ENCODE measurements around the gene TTC14. TPM values are rescaled to one million over a fixed set of nuclear protein-coding genes. Genes with fewer than 3 reads are reported as not detected.

Gene TTC14
- polyA plus RNA-seq, 1 experiment, result 48.6 TPM

DNA sequence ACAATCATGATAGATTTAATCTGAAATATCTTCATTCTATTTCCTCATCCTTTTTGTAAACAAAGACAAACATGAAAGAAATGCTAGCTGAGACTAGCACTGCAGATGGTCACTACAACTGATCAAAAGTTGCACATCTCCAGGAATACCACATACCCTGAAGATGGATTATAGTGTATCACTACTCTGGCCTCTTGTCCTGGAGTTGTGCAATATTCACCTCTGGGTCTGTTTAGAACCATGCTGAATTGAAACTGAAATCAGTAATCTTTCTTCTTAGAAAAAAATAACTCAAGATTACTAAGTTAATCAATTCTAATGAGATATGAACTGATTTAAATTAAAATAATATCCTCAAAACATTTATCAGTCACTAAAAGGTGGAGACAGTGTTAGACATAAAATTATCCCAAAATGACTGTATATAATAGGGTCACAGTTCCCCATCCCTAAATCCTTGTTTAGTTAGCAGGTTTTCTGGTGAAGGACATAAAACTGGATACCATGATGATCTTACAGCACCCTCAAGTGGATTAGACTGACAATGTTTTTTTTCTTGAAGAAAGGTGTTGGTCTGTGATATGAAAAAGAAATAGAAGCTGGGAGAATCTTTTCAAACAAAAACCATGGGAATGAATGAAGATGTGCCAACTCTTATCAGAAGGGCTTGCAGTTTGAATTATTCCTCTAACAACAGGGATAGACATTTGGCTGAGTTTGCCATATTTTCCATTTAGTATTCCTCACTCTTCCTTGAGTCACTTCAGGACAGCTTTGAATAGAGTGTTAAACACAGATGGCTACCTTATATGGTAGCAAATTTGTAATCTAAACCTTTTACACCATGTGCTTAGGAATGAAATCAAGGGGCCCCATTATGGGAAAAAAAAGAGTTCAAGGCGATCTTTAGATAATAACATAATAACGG, 7.1 kb upstream of the TTC14 start:
- Histone ChIP-seq H3K4me3 (ENCODE audit: low read depth, low read length) (no peak overlapping the region), H3K9me3 (ENCODE audit: control insufficient read depth, insufficient read depth, low read length) (no peaks in the 10 kb centered on the region; the same call in 1 of the 2 replicates), H3K27me3 (ENCODE audit: control insufficient read depth, insufficient read depth, low read length) (no peaks in the 10 kb centered on the region), H3K27ac (ENCODE audit: low read depth, low read length) (no peak overlapping the region)
- ChIA-PET POLR2A (no interaction called here), CTCF (interaction anchor here (0.6 to 5.2 kb wide), 33 partner anchors 10 to 981 kb away, joined by 3 to 172 read pairs (median 3); no protein-coding TSS in a partner anchor)
- DNase-seq (ENCODE audit: low read depth, low spot score), result peak; percentile 37
- TF ChIP-seq, protein P1, sequence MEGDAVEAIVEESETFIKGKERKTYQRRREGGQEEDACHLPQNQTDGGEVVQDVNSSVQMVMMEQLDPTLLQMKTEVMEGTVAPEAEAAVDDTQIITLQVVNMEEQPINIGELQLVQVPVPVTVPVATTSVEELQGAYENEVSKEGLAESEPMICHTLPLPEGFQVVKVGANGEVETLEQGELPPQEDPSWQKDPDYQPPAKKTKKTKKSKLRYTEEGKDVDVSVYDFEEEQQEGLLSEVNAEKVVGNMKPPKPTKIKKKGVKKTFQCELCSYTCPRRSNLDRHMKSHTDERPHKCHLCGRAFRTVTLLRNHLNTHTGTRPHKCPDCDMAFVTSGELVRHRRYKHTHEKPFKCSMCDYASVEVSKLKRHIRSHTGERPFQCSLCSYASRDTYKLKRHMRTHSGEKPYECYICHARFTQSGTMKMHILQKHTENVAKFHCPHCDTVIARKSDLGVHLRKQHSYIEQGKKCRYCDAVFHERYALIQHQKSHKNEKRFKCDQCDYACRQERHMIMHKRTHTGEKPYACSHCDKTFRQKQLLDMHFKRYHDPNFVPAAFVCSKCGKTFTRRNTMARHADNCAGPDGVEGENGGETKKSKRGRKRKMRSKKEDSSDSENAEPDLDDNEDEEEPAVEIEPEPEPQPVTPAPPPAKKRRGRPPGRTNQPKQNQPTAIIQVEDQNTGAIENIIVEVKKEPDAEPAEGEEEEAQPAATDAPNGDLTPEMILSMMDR (IDR thresholded peaks at IDR 0.05; ENCODE audit: low read depth, low read length), result peak; percentile 68

DNA sequence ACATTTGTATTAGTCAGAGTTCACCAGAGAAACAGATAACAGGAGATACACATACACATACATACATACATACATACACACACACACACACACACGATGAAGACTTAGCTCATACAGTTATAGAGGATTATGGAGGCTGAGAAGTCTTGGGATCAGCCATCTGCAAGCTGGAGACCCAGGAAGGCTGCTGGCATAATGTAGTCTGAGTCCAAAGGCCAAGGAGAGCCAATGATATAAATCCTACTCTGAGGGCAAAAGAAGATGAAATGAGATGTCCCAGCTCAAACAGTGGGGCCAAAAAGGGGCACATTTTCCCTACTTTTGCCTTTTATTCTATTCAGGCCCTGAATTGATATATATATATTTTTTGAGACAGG, 6.4 kb upstream of the TTC14 start:
- DNase-seq (ENCODE audit: low read depth, low spot score), result no peak
- ChIA-PET POLR2A (interaction anchor here (0.7 kb wide), 1 partner anchor 667 kb away, joined by 3 read pairs; no protein-coding TSS in a partner anchor), CTCF (interaction anchor here (0.6 to 5.2 kb wide), 33 partner anchors 10 to 981 kb away, joined by 3 to 172 read pairs (median 3); no protein-coding TSS in a partner anchor)
- Histone ChIP-seq H3K27ac (ENCODE audit: low read depth, low read length) (no peak overlapping the region), H3K9me3 (ENCODE audit: control insufficient read depth, insufficient read depth, low read length) (no peaks in the 10 kb centered on the region; the same call in 1 of the 2 replicates), H3K4me3 (ENCODE audit: low read depth, low read length) (no peak overlapping the region), H3K27me3 (ENCODE audit: control insufficient read depth, insufficient read depth, low read length) (no peaks in the 10 kb centered on the region)
- TF ChIP-seq, protein P1 (IDR thresholded peaks at IDR 0.05; ENCODE audit: low read depth, low read length), result no peak

DNA sequence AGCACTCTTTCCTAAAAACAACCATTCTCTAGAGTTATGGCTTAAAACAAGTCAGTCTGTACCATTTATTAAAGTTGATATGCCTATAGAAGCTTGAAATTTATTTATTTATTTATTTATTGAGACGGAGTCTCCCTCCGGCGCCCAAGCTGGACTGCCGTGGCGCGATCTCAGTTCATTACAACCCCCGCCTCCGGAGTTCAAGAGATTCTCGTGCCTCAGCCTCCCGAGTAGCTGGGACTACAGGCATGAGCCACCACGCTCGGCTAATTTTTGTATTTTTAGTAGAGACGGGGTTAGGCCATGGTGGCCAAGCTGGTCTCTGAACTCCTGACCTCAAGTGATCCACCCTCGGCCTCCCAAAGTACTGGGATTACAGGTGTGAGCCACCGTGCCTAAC, 1.5 kb upstream of the TTC14 start:
- H3K27me3 ChIP-seq (ENCODE audit: control insufficient read depth, insufficient read depth, low read length), result no peaks in the 10 kb centered on the region
- no peak overlapping the region for H3K27ac ChIP-seq (ENCODE audit: low read depth, low read length)
- H3K4me3 ChIP-seq (ENCODE audit: low read depth, low read length), result no peak overlapping the region
- H3K9me3 ChIP-seq (ENCODE audit: control insufficient read depth, insufficient read depth, low read length), result no peaks in the 10 kb centered on the region; the same call in 1 of the 2 replicates
- POLR2A ChIA-PET, result no interaction called here
- DNase-seq (ENCODE audit: low read depth, low spot score), result no peak
- CTCF ChIA-PET, result interaction anchor here (1.3 to 3.5 kb wide), 3 partner anchors 15 to 832 kb away, joined by 3 to 32 read pairs (median 9); no protein-coding TSS in a partner anchor
- TF ChIP-seq, protein P1 (IDR thresholded peaks at IDR 0.05; ENCODE audit: low read depth, low read length), result no peak

DNA sequence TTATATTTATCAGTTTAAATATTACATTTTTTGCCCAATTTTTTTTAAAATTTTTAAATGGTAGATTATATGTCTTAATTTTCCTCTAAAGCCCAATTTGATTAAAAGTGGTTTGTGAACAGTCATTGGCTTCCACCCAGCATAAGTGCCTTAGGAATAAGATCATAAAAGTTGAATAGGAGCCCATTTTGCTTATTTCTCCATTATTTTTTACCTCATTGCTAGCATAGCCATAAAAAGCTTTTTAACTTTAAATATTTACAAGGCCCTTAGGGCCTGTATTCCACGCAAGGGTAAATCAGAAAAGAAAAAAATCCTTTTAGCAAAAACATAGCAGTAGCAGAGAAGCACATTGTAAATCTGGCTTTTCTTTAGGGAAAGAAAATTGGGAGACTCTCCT, 9.0 kb downstream of the TTC14 start:
- no peaks in the 10 kb centered on the region for H3K9me3 ChIP-seq (ENCODE audit: control insufficient read depth, insufficient read depth, low read length)
- ChIA-PET CTCF (interaction anchor here (0.8 kb wide), 2 partner anchors 192 to 682 kb away, joined by 3 read pairs; no protein-coding TSS in a partner anchor), POLR2A (interaction anchor here (1.7 kb wide), 1 partner anchor 9 kb away, joined by 7 read pairs; the partner anchor contains the start of gene TTC14)
- TF ChIP-seq, protein P1 (IDR thresholded peaks at IDR 0.05; ENCODE audit: low read depth, low read length), result no peak
- H3K27me3 ChIP-seq (ENCODE audit: control insufficient read depth, insufficient read depth, low read length), result no peaks in the 10 kb centered on the region
- H3K27ac ChIP-seq (ENCODE audit: low read depth, low read length), result no peak overlapping the region
- H3K4me3 ChIP-seq (ENCODE audit: low read depth, low read length), result no peak overlapping the region
- DNase-seq (ENCODE audit: low read depth, low spot score), result no peak

DNA sequence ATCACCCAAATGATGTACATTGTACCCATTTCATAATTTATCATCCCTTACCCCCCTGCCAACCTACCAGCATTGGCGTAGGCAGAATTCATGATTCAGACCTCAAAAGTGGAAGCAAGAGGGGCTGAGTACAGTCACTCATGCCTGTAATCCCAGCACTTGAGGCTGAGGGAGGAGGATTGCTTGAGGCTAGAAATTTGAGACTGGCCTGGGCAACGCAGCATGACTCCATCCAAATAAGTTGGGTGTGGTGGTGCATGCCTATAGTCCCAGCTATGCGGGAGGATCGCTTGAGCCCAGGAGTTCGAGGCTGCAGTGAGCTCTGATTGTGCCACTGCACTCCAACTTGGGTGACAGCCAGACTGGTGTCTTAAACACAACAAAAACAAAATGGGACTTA, 10.4 kb downstream of the TTC14 start:
- Histone ChIP-seq H3K9me3 (ENCODE audit: control insufficient read depth, insufficient read depth, low read length) (no peaks in the 10 kb centered on the region), H3K4me3 (ENCODE audit: low read depth, low read length) (no peak overlapping the region), H3K27me3 (ENCODE audit: control insufficient read depth, insufficient read depth, low read length) (no peaks in the 10 kb centered on the region), H3K27ac (ENCODE audit: low read depth, low read length) (no peak overlapping the region)
- CTCF ChIA-PET, result no interaction called here
- TF ChIP-seq, protein P1 (IDR thresholded peaks at IDR 0.05; ENCODE audit: low read depth, low read length), result no peak
- POLR2A ChIA-PET, result interaction anchor here (1.7 kb wide), 1 partner anchor 10 kb away, joined by 7 read pairs; the partner anchor contains the start of gene TTC14
- DNase-seq (ENCODE audit: low read depth, low spot score), result no peak
